ENCODE data around the gene ETV2.

Gene ETV2

GRCh38 chr19:35628565-35629331 lies 12.8 kb upstream of the ETV2 start, which contains the start of gene RBM42:
TSS of gene RBM42 (plus strand) at chr19:35629036. CDS start at chr19:35629154, 118 bp downstream.
- Histone ChIP-seq H3K27me3 (ENCODE audit: control insufficient read depth, insufficient read depth, low read length) (no peaks in the 10 kb centered on the region), H3K9me3 (ENCODE audit: control insufficient read depth, insufficient read depth, low read depth, low read length) (no peaks in the 10 kb centered on the region), H3K27ac (ENCODE audit: low read depth, low read length) (peak within 1 kb of the TSS; percentile 28; the same call in 1 of the 2 replicates), H3K36me3 (ENCODE audit: control insufficient read depth, insufficient read depth, low read length) (peaks cover 35% of the 10 kb centered on the region), H3K9ac (ENCODE audit: low read length) (peak within 1 kb of the TSS; percentile 65), H3K4me1 (ENCODE audit: control insufficient read depth, insufficient read depth, low read length) (0 out of 2 replicates have a peak, but pooled peaks cover 3% of the 10 kb centered on the region), H3K4me3 (ENCODE audit: low read depth, low read length) (peak within 1 kb of the TSS; percentile 72)

- no peak overlapping the region for H3K27ac ChIP-seq (ENCODE audit: low read depth, low read length)
- no peaks in the 10 kb centered on the region for H3K27me3 ChIP-seq (ENCODE audit: control insufficient read depth, insufficient read depth, low read length)
- 0 out of 2 replicates have a peak, but pooled peaks cover 3% of the 10 kb centered on the region for H3K4me1 ChIP-seq (ENCODE audit: control insufficient read depth, insufficient read depth, low read length)
- H3K4me3 ChIP-seq (ENCODE audit: low read depth, low read length): peak overlapping the region; percentile 72
- peak overlapping the region; percentile 65 for H3K9ac ChIP-seq (ENCODE audit: low read length)
- peaks cover 40% of the 10 kb centered on the region for H3K36me3 ChIP-seq (ENCODE audit: control insufficient read depth, insufficient read depth, low read length)
- no peaks in the 10 kb centered on the region for H3K9me3 ChIP-seq (ENCODE audit: control insufficient read depth, insufficient read depth, low read depth, low read length)
Measured at GRCh38 chr19:35629332-35629633, 12.3 kb upstream of the ETV2 start.

GRCh38 chr19:35633727-35634440 lies 7.7 kb upstream of the ETV2 start:
- H3K36me3 ChIP-seq (ENCODE audit: control insufficient read depth, insufficient read depth, low read length): peaks cover 80% of the 10 kb centered on the region
- H3K27ac ChIP-seq (ENCODE audit: low read depth, low read length): no peak overlapping the region
- H3K4me1 ChIP-seq (ENCODE audit: control insufficient read depth, insufficient read depth, low read length): peaks cover 5% of the 10 kb centered on the region; the same call in 1 of the 2 replicates
- H3K9me3 ChIP-seq (ENCODE audit: control insufficient read depth, insufficient read depth, low read depth, low read length): no peaks in the 10 kb centered on the region
- H3K27me3 ChIP-seq (ENCODE audit: control insufficient read depth, insufficient read depth, low read length): no peaks in the 10 kb centered on the region
- no peak overlapping the region for H3K4me3 ChIP-seq (ENCODE audit: low read depth, low read length)
- no peak overlapping the region for H3K9ac ChIP-seq (ENCODE audit: low read length)

GRCh38 chr19:35636651-35637050 lies 4.9 kb upstream of the ETV2 start:
- Histone ChIP-seq H3K4me1 (ENCODE audit: control insufficient read depth, insufficient read depth, low read length) (peaks cover 16% of the 10 kb centered on the region), H3K9ac (ENCODE audit: low read length) (no peak overlapping the region), H3K27ac (ENCODE audit: low read depth, low read length) (no peak overlapping the region), H3K9me3 (ENCODE audit: control insufficient read depth, insufficient read depth, low read depth, low read length) (no peaks in the 10 kb centered on the region), H3K36me3 (ENCODE audit: control insufficient read depth, insufficient read depth, low read length) (peaks cover 66% of the 10 kb centered on the region), H3K27me3 (ENCODE audit: control insufficient read depth, insufficient read depth, low read length) (no peaks in the 10 kb centered on the region), H3K4me3 (ENCODE audit: low read depth, low read length) (no peak overlapping the region)

- Histone ChIP-seq H3K9ac (ENCODE audit: low read length) (no peak overlapping the region), H3K4me1 (ENCODE audit: control insufficient read depth, insufficient read depth, low read length) (peaks cover 20% of the 10 kb centered on the region), H3K27me3 (ENCODE audit: control insufficient read depth, insufficient read depth, low read length) (0 out of 2 replicates have a peak, but pooled peaks cover 2% of the 10 kb centered on the region), H3K4me3 (ENCODE audit: low read depth, low read length) (no peak overlapping the region), H3K27ac (ENCODE audit: low read depth, low read length) (no peak overlapping the region), H3K9me3 (ENCODE audit: control insufficient read depth, insufficient read depth, low read depth, low read length) (no peaks in the 10 kb centered on the region), H3K36me3 (ENCODE audit: control insufficient read depth, insufficient read depth, low read length) (peaks cover 61% of the 10 kb centered on the region)
Measured at GRCh38 chr19:35637165-35637564, 4.4 kb upstream of the ETV2 start.

GRCh38 chr19:35639321-35639639 lies 2.3 kb upstream of the ETV2 start:
- Histone ChIP-seq H3K27me3 (ENCODE audit: control insufficient read depth, insufficient read depth, low read length) (0 out of 2 replicates have a peak, but pooled peaks cover 2% of the 10 kb centered on the region), H3K27ac (ENCODE audit: low read depth, low read length) (no peak overlapping the region), H3K9ac (ENCODE audit: low read length) (no peak overlapping the region), H3K4me1 (ENCODE audit: control insufficient read depth, insufficient read depth, low read length) (peaks cover 33% of the 10 kb centered on the region), H3K4me3 (ENCODE audit: low read depth, low read length) (no peak overlapping the region), H3K9me3 (ENCODE audit: control insufficient read depth, insufficient read depth, low read depth, low read length) (no peaks in the 10 kb centered on the region), H3K36me3 (ENCODE audit: control insufficient read depth, insufficient read depth, low read length) (peaks cover 40% of the 10 kb centered on the region)

- H3K36me3 ChIP-seq (ENCODE audit: control insufficient read depth, insufficient read depth, low read length): peaks cover 35% of the 10 kb centered on the region
- 0 out of 2 replicates have a peak, but pooled peaks cover 2% of the 10 kb centered on the region for H3K27me3 ChIP-seq (ENCODE audit: control insufficient read depth, insufficient read depth, low read length)
- peaks cover 33% of the 10 kb centered on the region for H3K4me1 ChIP-seq (ENCODE audit: control insufficient read depth, insufficient read depth, low read length)
- no peaks in the 10 kb centered on the region for H3K9me3 ChIP-seq (ENCODE audit: control insufficient read depth, insufficient read depth, low read depth, low read length)
- H3K9ac ChIP-seq (ENCODE audit: low read length): no peak overlapping the region
- no peak overlapping the region for H3K4me3 ChIP-seq (ENCODE audit: low read depth, low read length)
- no peak overlapping the region for H3K27ac ChIP-seq (ENCODE audit: low read depth, low read length)
Measured at GRCh38 chr19:35639863-35640262, 1.7 kb upstream of the ETV2 start.

- Histone ChIP-seq H3K4me3 (ENCODE audit: low read depth, low read length) (peak overlapping the region; percentile 32; the same call in 1 of the 2 replicates), H3K9me3 (ENCODE audit: control insufficient read depth, insufficient read depth, low read depth, low read length) (no peaks in the 10 kb centered on the region), H3K4me1 (ENCODE audit: control insufficient read depth, insufficient read depth, low read length) (peaks cover 41% of the 10 kb centered on the region), H3K9ac (ENCODE audit: low read length) (peak overlapping the region; percentile 49), H3K27ac (ENCODE audit: low read depth, low read length) (peak overlapping the region; percentile 73; the same call in 1 of the 2 replicates), H3K36me3 (ENCODE audit: control insufficient read depth, insufficient read depth, low read length) (peaks cover 12% of the 10 kb centered on the region), H3K27me3 (ENCODE audit: control insufficient read depth, insufficient read depth, low read length) (peaks cover 8% of the 10 kb centered on the region; the same call in 1 of the 2 replicates)
Measured at GRCh38 chr19:35642312-35642711, 767 bp downstream of the ETV2 start.

- Histone ChIP-seq H3K27me3 (ENCODE audit: control insufficient read depth, insufficient read depth, low read length) (peaks cover 8% of the 10 kb centered on the region; the same call in 1 of the 2 replicates), H3K4me3 (ENCODE audit: low read depth, low read length) (peak overlapping the region; percentile 69), H3K9me3 (ENCODE audit: control insufficient read depth, insufficient read depth, low read depth, low read length) (no peaks in the 10 kb centered on the region), H3K27ac (ENCODE audit: low read depth, low read length) (peak overlapping the region; percentile 69; the same call in 1 of the 2 replicates), H3K4me1 (ENCODE audit: control insufficient read depth, insufficient read depth, low read length) (peaks cover 41% of the 10 kb centered on the region), H3K9ac (ENCODE audit: low read length) (peak overlapping the region; percentile 66), H3K36me3 (ENCODE audit: control insufficient read depth, insufficient read depth, low read length) (peaks cover 7% of the 10 kb centered on the region)
Measured at GRCh38 chr19:35642798-35643254, 1.3 kb downstream of the ETV2 start.

- no peaks in the 10 kb centered on the region for H3K36me3 ChIP-seq (ENCODE audit: control insufficient read depth, insufficient read depth, low read length)
- peaks cover 41% of the 10 kb centered on the region for H3K4me1 ChIP-seq (ENCODE audit: control insufficient read depth, insufficient read depth, low read length)
- peak overlapping the region; percentile 69; the same call in 1 of the 2 replicates for H3K27ac ChIP-seq (ENCODE audit: low read depth, low read length)
- peak overlapping the region; percentile 66 for H3K9ac ChIP-seq (ENCODE audit: low read length)
- H3K27me3 ChIP-seq (ENCODE audit: control insufficient read depth, insufficient read depth, low read length): peaks cover 8% of the 10 kb centered on the region; the same call in 1 of the 2 replicates
- peak overlapping the region; percentile 69 for H3K4me3 ChIP-seq (ENCODE audit: low read depth, low read length)
- H3K9me3 ChIP-seq (ENCODE audit: control insufficient read depth, insufficient read depth, low read depth, low read length): no peaks in the 10 kb centered on the region
Measured at GRCh38 chr19:35643255-35644205, 2.0 kb downstream of the ETV2 start.

Data from HUES6 (cell line).